Activated CD4-positive, alpha-beta T cell treated with anti-CD3 and anti-CD28 coated beads, Interleukin-2, amount 50 U/mL, for 16 hours (primary cell): ENCODE measurements around the gene CRIM1.

Experiments
- DNase-seq: peaks from one replicate; pipeline ENCODE4 v3.0.0-alpha.2; 2020

Gene CRIM1

DNA sequence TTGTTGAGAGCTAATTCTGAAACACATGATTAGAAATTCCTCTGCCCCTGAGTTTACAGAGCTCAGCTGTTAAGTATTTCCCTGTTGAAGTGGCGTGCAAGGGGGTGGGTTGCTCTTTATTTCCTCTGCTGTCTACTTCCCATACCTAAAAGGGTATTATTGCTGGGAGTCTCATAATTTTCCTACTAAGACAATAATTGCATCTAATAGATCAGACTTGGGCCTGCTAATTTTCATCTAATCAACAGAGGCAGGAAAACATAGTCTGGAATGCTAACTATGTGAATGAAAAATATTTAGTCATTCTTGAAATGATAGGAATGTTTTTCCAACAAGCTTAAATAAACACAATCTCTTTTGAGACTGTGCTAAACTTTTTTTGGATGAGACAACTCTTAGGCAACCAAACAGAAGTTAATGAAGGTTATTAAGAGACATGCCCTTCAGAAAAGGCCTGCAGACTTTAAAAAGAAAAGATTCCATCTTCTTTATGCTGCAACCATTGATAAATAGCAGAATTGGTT, 131.0 kb downstream of the CRIM1 start:
- no peak for DNase-seq

DNA sequence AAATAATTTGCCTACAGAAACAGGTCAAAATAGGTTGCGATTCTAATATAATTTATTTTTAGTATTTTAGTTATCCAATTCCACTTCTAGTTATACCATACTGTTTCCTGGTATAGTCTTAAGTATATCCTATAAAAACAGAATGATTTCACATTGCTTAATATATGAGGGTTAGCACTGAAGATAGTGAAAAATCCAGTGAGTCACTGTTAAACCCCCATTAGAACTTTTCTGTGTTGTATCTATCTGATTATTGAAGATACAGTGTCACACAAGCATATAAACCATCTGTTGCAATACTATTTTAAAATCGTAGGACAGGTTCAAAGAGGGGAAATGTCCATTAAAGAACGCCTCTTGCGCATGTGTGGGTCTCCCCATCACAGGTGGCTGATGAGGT, 132.4 kb downstream of the CRIM1 start:
- no peak for DNase-seq

DNA sequence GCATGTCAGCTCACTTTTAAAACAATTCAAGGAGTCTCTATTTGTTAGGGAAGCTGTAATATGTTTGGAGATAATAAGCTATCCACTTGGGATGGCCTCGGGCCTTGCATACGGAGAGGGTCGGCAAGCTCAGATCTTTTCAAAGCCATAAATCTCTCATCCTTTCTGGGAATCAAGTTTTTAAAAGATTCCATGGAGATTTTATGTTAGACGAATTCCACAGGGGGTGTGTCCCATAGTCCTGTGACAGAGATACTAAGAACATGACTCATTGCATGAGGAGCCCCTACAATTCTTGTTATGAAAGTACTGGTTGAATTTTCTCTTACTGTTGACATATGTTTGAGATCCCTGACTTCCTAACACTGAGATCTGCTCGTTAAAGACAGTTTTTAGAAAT, 133.7 kb downstream of the CRIM1 start:
- no peak for DNase-seq

DNA sequence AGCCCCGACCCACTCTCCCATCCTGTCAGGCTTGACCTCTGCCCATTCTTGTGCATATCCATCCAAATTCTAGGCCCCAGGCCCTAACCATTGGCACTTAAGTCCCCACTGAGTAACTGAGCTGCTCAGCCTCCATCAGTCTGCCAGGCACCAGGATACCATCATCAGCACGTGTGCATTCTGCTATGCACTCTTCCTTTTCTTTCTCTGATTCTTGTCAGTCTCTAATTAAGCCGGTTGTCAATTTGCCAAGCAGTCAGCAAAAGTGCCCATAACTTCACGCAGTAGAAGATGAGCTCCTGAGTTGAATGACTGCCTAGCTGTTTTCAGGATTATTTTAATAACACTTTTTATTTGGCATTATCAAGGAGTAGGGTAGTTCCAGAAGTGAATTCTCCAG, 135.2 kb downstream of the CRIM1 start:
- DNase-seq = no peak

DNA sequence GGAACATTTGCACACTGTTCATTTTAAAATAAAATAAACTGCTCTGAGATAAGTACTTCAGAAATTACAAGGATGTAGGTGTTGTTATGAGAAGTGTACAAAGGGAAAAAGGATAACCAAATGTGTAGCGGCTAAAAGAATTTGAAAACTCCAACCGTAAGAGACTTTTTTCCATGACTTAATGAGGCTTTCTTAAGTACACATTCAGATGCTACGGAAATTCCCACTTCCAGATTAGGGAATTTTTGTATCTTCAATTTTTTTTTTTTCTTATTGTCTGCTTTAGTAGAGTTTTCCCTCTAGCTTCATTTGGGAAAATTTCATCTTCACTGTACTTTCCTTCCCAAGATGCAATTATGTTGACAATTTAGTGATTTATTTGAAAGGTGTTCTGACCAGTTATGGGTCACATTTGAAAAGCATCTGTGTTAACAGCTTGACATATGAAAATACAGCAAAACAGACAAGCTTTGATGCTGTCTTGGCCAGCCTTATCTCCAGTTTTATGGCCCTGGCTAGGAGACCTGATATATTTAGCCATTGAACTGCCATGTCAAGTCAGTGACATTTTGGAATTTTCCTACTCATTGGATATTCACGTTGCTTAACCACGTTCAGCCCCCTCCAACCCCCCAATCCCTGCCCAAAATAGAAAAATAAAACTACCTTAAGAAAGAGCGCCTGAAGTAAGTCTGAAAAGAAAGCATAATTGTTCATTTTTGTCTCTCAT, 136.8 kb downstream of the CRIM1 start:
- DNase-seq = no peak

DNA sequence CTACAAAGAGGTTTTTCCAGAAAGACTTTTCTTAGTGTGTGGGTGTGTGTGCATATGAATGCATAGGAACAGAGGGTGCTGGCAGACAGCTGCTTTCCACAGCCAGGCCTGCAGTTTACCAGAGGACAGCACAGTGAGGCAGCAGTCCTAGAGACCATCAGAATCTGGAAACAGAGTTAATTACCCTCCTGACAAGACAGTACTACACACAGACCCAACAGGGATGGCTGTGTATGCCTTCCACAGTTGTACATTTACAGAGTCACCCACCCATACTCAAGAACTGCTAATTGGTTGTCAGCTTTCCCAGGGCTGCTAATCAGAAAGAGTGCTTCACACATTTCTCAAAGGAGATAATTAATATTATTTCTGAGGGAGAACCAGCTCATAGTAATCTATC, 137.7 kb downstream of the CRIM1 start:
- DNase-seq = no peak

DNA sequence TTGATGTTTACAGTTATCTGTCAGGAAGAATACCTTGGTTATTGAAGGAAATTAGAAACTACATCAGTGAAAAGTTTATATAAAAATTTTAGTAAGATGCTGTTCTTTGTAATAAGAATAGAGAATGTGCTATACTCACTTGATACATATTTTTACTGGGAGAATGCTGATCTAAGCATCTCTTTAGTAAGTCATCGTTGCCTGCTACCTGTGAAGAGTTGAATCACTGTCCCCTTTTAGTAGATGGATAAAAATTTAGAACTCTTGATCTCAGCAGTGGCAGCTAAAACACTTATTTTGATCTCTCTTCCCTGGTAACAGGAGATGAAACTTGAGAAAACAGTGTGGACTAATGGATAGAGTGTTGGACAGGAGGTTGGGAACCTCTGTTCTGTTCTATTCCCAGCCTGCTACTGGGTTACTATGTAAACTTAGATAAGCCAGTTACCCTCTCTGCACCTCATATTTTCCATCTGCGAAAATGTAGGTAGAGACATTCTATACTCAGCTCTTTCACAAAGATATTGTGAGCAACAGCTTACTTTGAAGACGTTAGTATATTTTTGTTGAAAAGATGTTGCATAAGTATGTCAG, 142.1 kb downstream of the CRIM1 start:
- no peak for DNase-seq

DNA sequence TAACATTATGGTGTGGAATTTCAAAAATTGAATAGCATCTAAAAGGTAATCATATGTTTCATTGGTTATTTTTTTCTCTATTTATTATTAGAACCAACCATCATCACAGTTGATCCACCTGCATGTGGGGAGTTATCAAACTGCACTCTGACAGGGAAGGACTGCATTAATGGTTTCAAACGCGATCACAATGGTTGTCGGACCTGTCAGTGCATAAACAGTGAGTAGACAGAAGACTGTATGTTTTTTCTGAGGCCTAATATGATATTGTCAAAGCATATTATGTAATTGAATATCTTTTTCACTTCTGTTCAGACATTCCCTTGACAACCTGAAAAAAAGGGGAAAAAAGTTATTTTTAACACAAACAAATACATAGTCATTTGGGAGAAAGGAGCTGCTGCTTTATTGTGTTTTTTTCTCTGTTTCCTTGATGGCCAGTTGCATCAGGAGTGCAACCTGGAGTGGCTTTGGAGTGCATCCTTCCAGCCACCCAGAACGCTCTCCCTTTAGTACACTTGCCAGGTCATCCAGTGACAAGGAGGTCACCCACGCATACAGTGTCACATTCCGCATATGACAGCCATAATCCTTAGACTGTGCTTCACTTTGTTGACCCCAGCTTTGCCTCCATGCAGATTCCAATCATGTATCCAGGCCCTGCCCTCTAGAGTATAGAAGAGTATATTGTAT, 143.7 kb downstream of the CRIM1 start:
- no peak for DNase-seq

DNA sequence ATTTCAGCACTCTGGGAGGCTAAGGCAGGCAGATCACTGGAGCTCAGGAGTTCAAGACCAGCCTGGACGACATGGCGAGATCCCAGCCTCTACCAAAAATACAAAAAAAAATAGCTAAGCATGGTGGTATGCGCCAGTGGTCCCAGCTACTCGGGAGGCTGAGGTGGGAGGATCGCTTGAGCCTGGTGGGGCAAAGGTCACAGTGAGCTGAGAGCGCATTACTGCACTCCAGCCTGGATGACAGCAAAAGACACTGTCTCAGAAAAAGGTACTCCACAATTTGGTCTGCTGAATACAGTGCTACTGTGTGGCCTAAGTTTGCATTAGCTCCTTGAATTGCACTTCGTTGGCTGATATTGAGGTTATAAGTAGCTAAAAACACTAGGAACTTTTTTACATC, 144.5 kb downstream of the CRIM1 start:
- no peak for DNase-seq

DNA sequence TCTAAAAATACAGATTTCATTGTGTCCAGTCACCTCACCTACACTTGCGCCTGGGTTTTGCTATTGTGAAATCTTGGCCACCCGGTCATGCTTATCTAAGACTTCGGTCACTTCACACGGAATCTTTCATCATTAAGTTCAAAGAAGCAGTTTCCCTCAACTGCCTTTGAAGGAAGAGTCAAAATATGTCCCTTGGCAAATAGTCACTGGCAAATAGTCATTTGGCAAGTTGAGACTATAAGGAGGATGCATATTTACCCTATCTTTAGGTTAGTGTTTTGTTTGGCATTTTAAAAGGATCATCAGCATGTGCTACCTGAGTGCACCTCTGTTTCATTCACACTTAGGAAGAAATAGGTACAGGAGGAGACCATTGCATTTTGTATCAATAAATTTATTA, 146.5 kb downstream of the CRIM1 start:
- DNase-seq = no peak

DNA sequence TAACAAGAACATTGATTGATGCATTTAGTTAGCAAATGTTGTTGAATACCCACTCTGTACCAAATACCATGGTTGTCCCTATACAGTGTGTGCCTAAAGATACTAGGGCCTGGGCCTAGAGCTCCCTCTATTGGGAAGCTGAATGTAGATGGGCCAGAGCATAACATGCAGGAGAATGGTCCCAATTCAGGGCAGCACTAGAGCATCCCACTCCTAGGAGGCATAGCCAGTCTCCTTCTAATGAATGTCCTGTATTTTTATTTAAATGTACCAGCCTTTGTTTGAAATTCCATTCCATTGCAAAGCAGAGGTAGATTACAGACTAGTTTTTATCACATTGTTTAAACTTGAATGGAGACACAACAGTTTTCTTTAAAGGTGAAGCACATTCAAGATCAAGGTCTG, 151.8 kb downstream of the CRIM1 start:
- DNase-seq = peak; percentile 54

DNA sequence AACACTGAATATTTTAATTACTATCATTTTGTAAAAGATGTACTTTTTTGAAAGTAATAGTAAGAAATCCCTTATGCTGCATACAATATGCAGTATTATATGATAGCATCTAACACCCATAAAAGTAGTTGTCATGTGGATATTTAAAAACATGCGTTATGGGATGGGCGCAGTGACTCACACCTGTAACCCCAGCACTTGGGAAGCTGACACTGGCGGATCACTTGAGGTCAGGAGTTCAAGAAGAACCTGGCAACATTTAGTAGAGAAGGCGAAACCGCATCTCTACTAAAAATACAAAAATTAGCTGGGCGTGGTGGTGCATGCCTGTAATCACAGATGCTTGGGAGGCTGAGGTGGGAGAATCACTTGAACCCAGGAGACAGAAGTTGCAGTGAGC, 153.5 kb downstream of the CRIM1 start:
- DNase-seq = no peak

DNA sequence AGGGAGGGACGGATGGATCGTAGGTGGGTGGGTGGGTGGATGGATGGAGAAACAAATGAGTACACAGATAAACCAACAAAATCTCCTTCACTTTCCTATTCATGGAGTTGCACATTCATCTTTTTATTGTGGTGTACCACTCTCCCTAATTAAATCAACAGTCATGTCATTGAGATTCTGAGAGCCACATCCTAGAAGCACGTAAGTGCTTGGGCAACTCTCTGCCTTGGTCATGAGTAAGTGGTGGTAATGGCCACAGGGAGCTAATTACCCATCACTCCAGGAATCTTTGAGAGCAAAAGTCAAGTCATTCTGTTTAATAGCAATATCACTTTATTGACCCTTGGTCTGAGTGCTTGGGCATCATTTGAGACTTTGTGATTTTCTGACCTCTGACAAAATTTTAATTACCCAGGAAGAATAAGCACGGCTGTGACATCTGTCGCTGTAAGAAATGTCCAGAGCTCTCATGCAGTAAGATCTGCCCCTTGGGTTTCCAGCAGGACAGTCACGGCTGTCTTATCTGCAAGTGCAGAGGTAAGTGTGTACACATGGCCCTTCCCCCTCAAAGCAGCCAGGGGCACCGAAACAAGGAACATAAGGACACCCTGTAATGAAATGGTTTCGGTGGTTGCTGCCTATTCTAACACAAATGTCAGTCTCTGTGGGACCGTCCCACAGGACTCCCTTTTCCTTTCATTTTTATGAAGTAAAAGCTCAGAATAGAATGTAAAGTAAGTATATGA, 156.5 kb downstream of the CRIM1 start:
- no peak for DNase-seq

DNA sequence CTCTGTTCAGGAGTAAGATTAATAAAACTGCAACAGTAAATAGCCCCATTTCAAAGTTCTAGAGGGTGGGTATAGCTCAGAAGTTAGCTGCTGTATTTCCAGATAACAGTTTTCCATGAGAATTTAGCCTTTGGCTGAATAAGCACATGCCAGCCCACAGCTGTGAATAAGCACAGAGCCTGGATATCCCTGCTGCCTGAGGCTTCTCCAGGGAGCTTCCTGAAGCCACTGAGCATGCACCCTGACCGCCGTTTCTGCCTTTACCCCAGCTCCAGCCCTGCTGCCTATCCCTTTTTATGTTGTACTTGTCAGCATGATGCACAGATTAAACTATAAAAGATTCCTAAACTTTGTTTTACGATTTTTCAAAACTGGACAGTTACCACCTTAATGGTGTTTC, 157.1 kb downstream of the CRIM1 start:
- DNase-seq = no peak

DNA sequence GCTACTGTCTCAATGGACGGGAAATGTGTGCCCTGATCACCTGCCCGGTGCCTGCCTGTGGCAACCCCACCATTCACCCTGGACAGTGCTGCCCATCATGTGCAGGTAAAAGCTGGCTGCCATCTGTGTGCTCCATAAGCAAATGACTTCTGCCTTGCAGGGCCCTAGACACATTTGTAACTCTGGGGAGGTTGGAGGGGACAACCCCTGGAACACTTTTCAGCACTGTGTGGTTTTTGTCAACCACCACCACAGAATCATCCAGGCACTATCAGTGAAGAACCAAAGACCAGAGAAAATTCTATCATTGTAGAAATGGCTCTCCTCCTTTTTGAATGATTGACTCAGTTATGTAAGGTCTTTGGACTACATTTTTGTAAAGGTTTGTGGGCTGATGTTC, 158.1 kb downstream of the CRIM1 start:
- DNase-seq = no peak

DNA sequence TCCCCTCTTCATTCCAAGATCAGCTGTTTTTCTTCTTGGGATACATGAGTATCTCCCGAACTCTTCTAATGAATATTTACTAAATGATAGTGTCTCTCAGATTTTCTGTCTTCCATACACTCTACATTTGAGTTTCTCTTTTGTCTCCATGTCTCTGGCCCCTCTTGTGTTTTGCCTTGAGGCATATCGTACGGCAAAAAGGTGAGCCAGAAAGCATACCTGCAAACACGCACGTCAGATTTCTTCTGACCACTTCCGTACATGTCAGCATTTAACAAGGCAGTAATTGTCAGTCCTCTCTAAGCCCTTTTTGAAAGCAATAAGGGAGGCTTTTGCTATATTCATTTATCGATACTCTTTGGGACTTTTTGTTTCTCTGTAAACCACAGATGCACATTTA, 160.0 kb downstream of the CRIM1 start:
- no peak for DNase-seq

DNA sequence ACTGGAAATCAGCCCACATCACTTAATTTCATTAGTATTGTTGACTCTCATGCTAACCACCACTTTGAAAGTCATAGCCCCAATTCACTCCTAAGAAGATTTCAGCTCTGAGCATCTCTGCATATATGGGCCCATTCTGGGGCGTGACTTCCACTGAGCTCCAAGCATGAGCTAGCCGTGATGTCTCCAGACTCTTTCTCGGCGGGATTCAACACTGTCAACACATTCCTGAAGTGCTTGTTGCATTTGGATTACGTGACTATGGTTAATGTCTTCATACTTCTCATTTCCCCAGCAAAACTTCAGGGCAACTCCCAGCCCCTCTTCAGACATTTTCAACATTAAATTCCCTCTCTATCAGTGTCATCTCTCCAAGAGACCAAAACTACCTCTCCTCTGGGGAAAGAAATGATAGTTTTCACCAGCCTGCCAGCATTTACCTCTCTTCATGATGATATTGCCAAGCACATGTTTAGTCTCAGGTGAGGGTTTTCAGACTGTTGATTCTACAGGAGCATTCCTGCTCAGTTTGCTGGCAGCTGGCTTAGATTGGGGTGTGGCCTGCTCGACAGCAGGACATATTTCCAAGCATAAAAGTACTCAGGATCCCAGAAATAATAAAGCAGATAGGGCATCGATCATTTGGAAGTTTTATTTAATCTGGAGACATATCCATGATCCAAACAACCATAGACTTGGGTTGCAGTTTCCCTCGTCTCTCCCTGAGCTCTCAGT, 160.7 kb downstream of the CRIM1 start:
- no peak for DNase-seq

DNA sequence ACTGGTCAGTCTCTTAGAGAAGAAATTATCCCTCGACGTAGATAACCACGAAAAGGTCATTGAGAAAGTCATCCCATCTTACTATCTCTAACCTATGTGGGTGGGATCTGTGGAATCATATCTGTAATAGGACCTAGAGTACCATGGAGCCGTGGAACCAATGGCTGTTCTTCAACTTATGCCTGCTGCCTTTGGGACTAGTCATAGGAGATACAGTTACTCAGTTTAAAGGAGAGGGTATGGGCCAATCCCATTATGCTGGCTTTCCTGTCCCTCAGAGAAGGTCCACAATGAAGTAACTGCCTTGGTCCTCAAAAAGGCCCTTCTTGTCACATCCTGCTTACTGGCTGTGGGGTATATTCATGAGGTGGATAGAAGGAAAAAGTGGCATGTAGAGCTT, 164.9 kb downstream of the CRIM1 start:
- no peak for DNase-seq

DNA sequence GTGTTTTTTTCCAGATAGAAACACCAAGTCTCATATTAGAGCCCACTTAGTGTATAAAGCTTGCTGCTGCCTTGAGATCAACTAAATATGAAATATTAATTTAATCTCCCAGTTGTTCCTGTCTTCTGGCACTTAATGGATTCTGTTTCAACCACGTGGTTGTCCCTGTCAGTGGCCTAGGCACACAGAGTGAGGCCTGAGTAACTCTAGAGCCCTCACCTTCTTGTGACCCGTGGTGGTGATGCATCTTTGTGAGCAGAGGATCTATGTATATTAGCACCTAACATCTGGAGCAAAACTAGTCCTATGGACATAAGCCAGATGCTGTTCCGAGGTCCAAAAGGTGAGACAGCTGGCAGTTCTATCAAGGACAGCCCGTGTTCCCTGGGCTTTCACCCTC, 167.6 kb downstream of the CRIM1 start:
- no peak for DNase-seq

DNA sequence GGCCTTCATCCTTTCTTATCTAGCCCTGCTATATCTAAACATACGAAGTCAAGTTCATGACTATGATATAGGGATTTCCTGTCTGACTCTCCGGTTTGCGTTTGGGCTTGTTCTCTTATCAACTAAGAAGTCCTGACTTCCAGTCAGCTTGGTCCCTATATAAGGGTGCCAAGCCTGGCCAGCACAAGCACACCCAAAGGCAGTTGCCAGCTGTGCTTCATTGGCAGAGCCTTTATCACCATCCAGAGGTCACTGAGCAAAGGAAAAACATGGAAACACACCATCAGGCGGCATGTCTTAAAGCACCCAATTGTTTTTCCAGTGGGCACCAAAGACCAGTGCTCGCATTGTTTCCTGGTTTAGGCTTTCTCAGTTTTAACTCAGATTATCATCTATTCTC, 169.7 kb downstream of the CRIM1 start:
- no peak for DNase-seq

DNA sequence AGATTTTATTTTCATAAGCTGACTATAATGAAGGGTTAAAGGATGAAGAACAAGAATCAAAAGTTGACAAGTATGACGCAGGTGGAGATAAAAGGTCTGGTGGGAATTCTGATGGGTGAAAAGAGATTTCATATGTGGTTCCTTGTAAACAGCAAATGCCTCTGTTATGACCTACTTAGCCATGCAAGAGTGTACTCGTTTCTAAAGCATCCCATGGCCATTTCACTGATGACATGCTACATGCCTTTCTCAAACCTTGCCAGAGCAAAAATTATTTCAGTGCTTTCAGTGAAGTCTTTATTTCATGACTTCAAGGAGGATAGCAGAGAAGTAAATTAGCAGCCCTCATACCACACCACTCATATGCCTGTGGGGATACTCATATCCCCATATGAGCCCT, 170.6 kb downstream of the CRIM1 start:
- no peak for DNase-seq

DNA sequence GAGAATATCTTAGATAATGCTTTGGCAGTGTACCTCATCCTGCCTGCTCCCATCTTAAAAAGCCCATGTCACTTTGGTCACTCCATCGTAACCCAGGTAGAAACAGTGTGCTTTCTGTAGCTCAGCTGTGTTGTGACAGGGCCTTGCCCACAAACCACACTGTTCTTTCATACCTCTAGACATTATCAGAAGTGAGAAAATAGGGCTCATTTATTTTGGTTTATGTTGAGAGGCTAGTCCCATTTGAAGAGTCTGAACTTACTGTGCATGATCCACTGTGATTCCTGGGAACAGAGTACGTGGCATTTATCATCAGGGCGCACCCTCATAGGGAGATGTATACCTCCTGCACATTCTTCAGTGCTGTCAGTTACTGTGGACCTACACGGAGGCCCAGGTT, 172.7 kb downstream of the CRIM1 start:
- no peak for DNase-seq
